ENCODE data around the gene CCN5.

CCN5 gene

DNA sequence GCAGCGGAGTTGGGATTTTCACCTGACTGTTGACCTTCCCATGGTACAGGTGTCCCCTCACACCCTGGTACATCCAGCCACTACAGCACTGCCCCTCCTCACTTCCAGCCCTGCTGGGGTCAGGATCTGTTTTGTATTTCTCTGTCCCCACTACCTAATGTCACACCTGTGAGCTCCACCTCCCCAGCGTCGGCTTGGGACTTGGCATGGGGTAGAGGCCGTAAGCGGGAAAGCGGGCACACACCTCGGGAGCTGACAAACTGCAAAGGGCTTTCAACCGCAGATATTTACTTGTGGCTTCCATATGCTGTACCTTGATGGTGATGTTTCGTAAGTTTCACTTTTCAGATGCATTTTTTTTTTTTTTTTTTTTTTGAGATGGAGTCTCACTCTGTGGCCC, 5.4 kb upstream of the CCN5 start:
- H3K4me3 ChIP-seq (replicated peaks; ENCODE audit: insufficient read depth, low read length), result no peak overlapping the region
- TF ChIP-seq CTCF (IDR thresholded peaks at IDR 0.05; ENCODE audit: insufficient read depth, low read length), result no peak
- TF ChIP-seq REST (IDR thresholded peaks at IDR 0.05; ENCODE audit: insufficient replicate concordance, low read depth), result no peak
- TF ChIP-seq POLR2AphosphoS5 (IDR thresholded peaks at IDR 0.05; ENCODE audit: low read depth), result no peak
- TF ChIP-seq SPI1 (IDR thresholded peaks at IDR 0.05; ENCODE audit: borderline replicate concordance, low read depth), result no peak
- TF ChIP-seq GABPA (IDR thresholded peaks at IDR 0.05; ENCODE audit: low read depth), result no peak
- H3K27ac ChIP-seq (replicated peaks), result no peak overlapping the region

DNA sequence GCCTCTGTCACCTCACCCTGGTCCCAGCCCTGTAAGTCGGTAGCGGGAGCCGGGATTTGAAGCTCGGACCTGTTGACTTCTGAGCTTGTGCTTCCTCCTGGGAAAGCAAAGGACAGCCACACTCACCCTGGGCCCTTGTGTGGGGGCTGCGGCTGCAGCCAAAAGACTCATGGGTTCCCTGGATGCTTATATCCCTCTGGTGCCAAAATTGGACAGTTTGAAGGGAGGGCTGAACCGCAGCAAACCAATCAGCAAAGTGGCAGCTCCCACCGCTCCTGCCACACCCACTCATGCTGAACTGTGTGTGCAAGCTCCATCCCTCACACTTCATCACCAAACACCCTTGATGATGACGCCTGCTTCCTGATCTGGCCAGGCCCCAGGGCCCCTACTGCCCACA, 3.9 kb upstream of the CCN5 start:
- no peaks in the 10 kb centered on the region for H3K27me3 ChIP-seq (ENCODE audit: insufficient read depth, poor library complexity, severe bottlenecking)
- no peak overlapping the region for H3K27ac ChIP-seq (replicated peaks)
- no peak overlapping the region for H3K4me3 ChIP-seq (replicated peaks; ENCODE audit: insufficient read depth, low read length)
- no peak for DNase-seq (ENCODE audit: low read depth in 1 of 2, low spot score in 1 of 2)
- TF ChIP-seq CTCF (IDR thresholded peaks at IDR 0.05; ENCODE audit: insufficient read depth, low read length), result no peak
- no peak for TF ChIP-seq REST (IDR thresholded peaks at IDR 0.05; ENCODE audit: insufficient replicate concordance, low read depth)
- TF ChIP-seq POLR2AphosphoS5 (IDR thresholded peaks at IDR 0.05; ENCODE audit: low read depth), result no peak
- TF ChIP-seq GABPA (IDR thresholded peaks at IDR 0.05; ENCODE audit: low read depth), result no peak
- TF ChIP-seq SPI1 (IDR thresholded peaks at IDR 0.05; ENCODE audit: borderline replicate concordance, low read depth), result no peak

More for the DNA sequence above, 5.4 kb upstream of the CCN5 start:
- DNase-seq (ENCODE audit: low read depth in 1 of 2, low spot score in 1 of 2), result no peak
- H3K27me3 ChIP-seq (ENCODE audit: insufficient read depth, poor library complexity, severe bottlenecking), result no peaks in the 10 kb centered on the region

GRCh38 chr20:44714102-44714700, 968 bp upstream of the CCN5 start:
- H3K27ac ChIP-seq (replicated peaks), result no peak overlapping the region

More at GRCh38 chr20:44714102-44714700, 968 bp upstream of the CCN5 start:
- Histone ChIP-seq H3K4me3 (replicated peaks; ENCODE audit: insufficient read depth, low read length) (no peak overlapping the region), H3K27me3 (ENCODE audit: insufficient read depth, poor library complexity, severe bottlenecking) (no peaks in the 10 kb centered on the region)
- TF ChIP-seq POLR2AphosphoS5 (IDR thresholded peaks at IDR 0.05; ENCODE audit: low read depth) (no peak), GABPA (IDR thresholded peaks at IDR 0.05; ENCODE audit: low read depth) (no peak), REST (IDR thresholded peaks at IDR 0.05; ENCODE audit: insufficient replicate concordance, low read depth) (no peak), SPI1 (IDR thresholded peaks at IDR 0.05; ENCODE audit: borderline replicate concordance, low read depth) (no peak), CTCF (IDR thresholded peaks at IDR 0.05; ENCODE audit: insufficient read depth, low read length) (no peak)
- no peak for DNase-seq (ENCODE audit: low read depth in 1 of 2, low spot score in 1 of 2)

All from HL-60 (cell line).